GM12878 (cell line): ENCODE measurements around the gene PISD. TPM values are rescaled to one million over a fixed set of nuclear protein-coding genes. Genes with fewer than 3 reads are reported as not detected.

Source experiments
- ATAC-seq: fragments of 200-7000 bp; cut with Tn5 transposase; 3 replicates; pipeline ENCODE4 v1.9.1; 2020; ENCODE audit warnings: mild to moderate bottlenecking, moderate library complexity
- BruUV-seq: library from RNA; stranded (reverse); fragments of 400-500 nt; replicated peaks from 2 replicates; lab custom pipeline; 2021; lab: Mats Ljungman, UMichigan
- CTCF ChIA-PET: fragments of 300-600 bp; sonication (Branson Sonifier 250); formaldehyde crosslinking; extraction: SDS; loops from one replicate; lab custom pipeline; 2021; ENCODE audit warnings: inconsistent platforms; lab: Yijun Ruan, JAX
- POLR2A ChIA-PET: fragments of 350-600 bp; formaldehyde crosslinking; extraction: SDS; loops from one replicate; lab custom pipeline; 2021; ENCODE audit warnings: inconsistent platforms; lab: Charles Lee
- RAD21 ChIA-PET: fragments of 300-600 bp; sonication (Branson Sonifier 250); formaldehyde crosslinking; loops from one replicate; lab custom pipeline; 2023; ENCODE audit warnings: antibody characterized with exemption; ENCODE audit not compliant: unreplicated experiment; lab: Charles Lee
- SMC1A ChIA-PET: fragments of 300-600 bp; sonication (Branson Sonifier 250); formaldehyde crosslinking; loops from one replicate; lab custom pipeline; 2023; ENCODE audit not compliant: unreplicated experiment, uncharacterized antibody; lab: Charles Lee
- DNase-seq: peaks from one replicate; pipeline ENCODE4 v3.0.0-alpha.2; 2011; ENCODE audit warnings: low read depth, low spot score
- FAIRE-seq: peaks from 3 replicates; lab custom pipeline; 2011; peaks lifted over from hg19 to GRCh38; lab: Jason Lieb, UNC
- H2AFZ ChIP-seq: 2 replicates; pipeline ENCODE4 v1.6.0; 2011; ENCODE audit warnings: low read depth, low read length, control low read depth; ENCODE audit not compliant: control insufficient read depth
- H3K27ac ChIP-seq: 2 replicates; pipeline ENCODE4 v1.5.1; 2011; ENCODE audit warnings: control low read depth; ENCODE audit not compliant: control insufficient read depth, insufficient read depth
- H3K27me3 ChIP-seq, 2 experiments: replicated peaks in 1 of 2; 2 replicates each; pipeline versions ENCODE4 v1.6.0 to v1.6.1; 2011; ENCODE audit warnings: low read length in 1 of 2; ENCODE audit not compliant: control insufficient read depth in 2 of 2, insufficient read depth in 2 of 2
- H3K36me3 ChIP-seq, 2 experiments: 2 replicates each; pipeline ENCODE4 v1.5.1; 2011; ENCODE audit warnings: low read length in 1 of 2; ENCODE audit not compliant: control insufficient read depth in 2 of 2, insufficient read depth in 2 of 2
- H3K4me1 ChIP-seq: 2 replicates; pipeline ENCODE4 v1.6.1; 2011; ENCODE audit warnings: mild to moderate bottlenecking, low read length, moderate library complexity, mixed read lengths; ENCODE audit not compliant: control insufficient read depth, insufficient read depth
- H3K4me2 ChIP-seq: 2 replicates; pipeline ENCODE4 v1.6.0; 2011; ENCODE audit warnings: control low read depth; ENCODE audit not compliant: control insufficient read depth, insufficient read depth
- H3K4me3 ChIP-seq: fragments of 200-600 bp; sonication (generic); 2 replicates; pipeline ENCODE4 v1.5.1; 2016
- H3K79me2 ChIP-seq: 2 replicates; pipeline ENCODE4 v1.6.0; 2011; ENCODE audit warnings: low read length; ENCODE audit not compliant: control insufficient read depth, insufficient read depth
- H3K9ac ChIP-seq: 2 replicates; pipeline ENCODE4 v1.8.0; 2011; ENCODE audit warnings: low read length, control low read depth, mixed read lengths; ENCODE audit not compliant: control insufficient read depth, insufficient read depth
- H3K9me3 ChIP-seq: replicated peaks from 3 replicates; pipeline ENCODE4 v1.5.1; 2011; ENCODE audit warnings: mild to moderate bottlenecking, low read length; ENCODE audit not compliant: control insufficient read depth, insufficient read depth
- H4K20me1 ChIP-seq: 2 replicates; pipeline ENCODE4 v1.6.0; 2011; ENCODE audit not compliant: control insufficient read depth, insufficient read depth
- BHLHE40 ChIP-seq, 2 experiments: fragments of 450-650 bp in 1 of 2; IDR thresholded peaks; 2 replicates each; pipeline ENCODE4 v1.6.1; 2011 to 2017; ENCODE audit warnings: low read depth in 2 of 2, borderline replicate concordance in 1 of 2, improper control_type of control experiment in 1 of 2, low read length in 1 of 2, mild to moderate bottlenecking in 1 of 2
- HDAC6 ChIP-seq: fragments of 200-600 bp; sonication (generic); IDR thresholded peaks from one replicate; pipeline ENCODE4 v1.8.0; 2017; ENCODE audit warnings: antibody characterized with exemption; ENCODE audit not compliant: unreplicated experiment
- RAD51 ChIP-seq: fragments of 450-650 bp; IDR thresholded peaks from 2 replicates; pipeline ENCODE4 v1.6.1; 2016; ENCODE audit warnings: moderate library complexity, mild to moderate bottlenecking, inconsistent platforms
- SP1 ChIP-seq: IDR thresholded peaks from one replicate; pipeline ENCODE4 v1.6.1; 2011; ENCODE audit warnings: low read depth, low read length
- TAF1 ChIP-seq: IDR thresholded peaks from 2 replicates; pipeline ENCODE4 v1.6.1; 2011; ENCODE audit warnings: mild to moderate bottlenecking, low read depth, low read length, borderline replicate concordance
- WGBS: methylation state at CpG from one replicate; pipeline ENCODE4 v1.1.6; 2016; ENCODE audit warnings: low lambda C conversion rate; ENCODE audit not compliant: insufficient replicate concordance, insufficient coverage; ENCODE audit errors: missing lambda C conversion rate; 5-methylcytosine and 5-hydroxymethylcytosine counted together
- in situ Hi-C: fragments of 300-500 bp; cut with MboI; formaldehyde crosslinking; loops from 9 replicates; pipeline ENCODE4 v1.14.3; 2018; ENCODE audit warnings: mixed read lengths
- intact Hi-C: fragments of 100-400 bp; cut with micrococcal nuclease; formaldehyde crosslinking; loops from one replicate; pipeline ENCODE4 v1.14.2; 2022; ENCODE audit not compliant: unreplicated experiment
- polyA plus RNA-seq, 11 experiments: library from polyadenylated mRNA; depleted of rRNA in 4 of 11; unstranded in 6 of 11; stranded (reverse) in 5 of 11; fragments of >200 nt; fragmentation: Nextera tagmentation in 4 of 11; fragmentation: Illumina TruSeq in 1 of 11; extraction: Ambion mirVana in 4 of 11; extraction: Trizol in 1 of 11; gene quantifications; 1 replicate in 1 of 11; 2 replicates in 10 of 11; pipeline versions ENCODE4 v1.2.1 to v1.2.3, GENCODE V29; 2011 to 2016; ENCODE audit warnings: inconsistent platforms in 2 of 11, missing spikeins in 2 of 11, low read depth in 1 of 11
- total RNA-seq, 4 experiments: library from RNA; depleted of rRNA in 3 of 4; stranded (reverse); fragments of >200 nt in 3 of 4; fragmentation: Illumina TruSeq in 1 of 4; extraction: Trizol in 1 of 4; gene quantifications; 2 replicates each; pipeline versions ENCODE4 v1.2.1 to v1.2.3, GENCODE V29; 2013 to 2021
- TF ChIP-seq, protein P1 (sequence below): IDR thresholded peaks from 2 replicates; pipeline ENCODE4 v1.6.1; 2012; ENCODE audit warnings: low read length, inconsistent platforms

The PISD gene
- total and polyA plus RNA-seq, 10 of the 15 experiments (the other 5 are each of a cell fraction or from before 2014, with no cell fraction given): 25.8 to 62.7 (median 45.8) TPM

DNA sequence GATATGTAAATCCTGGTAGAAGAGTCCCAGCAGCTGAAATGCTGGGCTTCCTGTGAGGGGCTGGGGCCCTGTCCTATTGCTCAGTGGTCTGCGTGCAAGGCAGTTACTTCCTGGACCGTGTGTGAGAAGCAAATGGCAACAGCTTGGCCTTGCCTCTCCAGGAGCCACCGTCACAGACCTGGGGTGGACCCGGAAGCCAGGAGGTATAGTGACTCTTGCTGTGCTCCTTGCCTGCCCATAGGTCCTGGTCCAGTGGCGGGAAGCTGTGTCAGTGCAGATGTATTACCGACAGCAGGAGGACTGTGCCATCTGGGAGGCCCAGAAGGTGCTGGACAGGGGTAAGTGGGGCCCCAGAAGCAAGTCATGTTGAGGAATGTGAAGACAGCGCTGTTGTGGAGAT, 54.3 kb downstream of the PISD start:
- no peak overlapping the region for H3K4me3 ChIP-seq
- H3K4me2 ChIP-seq: no peak overlapping the region
- in situ Hi-C loops: no loop called here
- H2AFZ ChIP-seq: no peak overlapping the region
- no TSS peak for BruUV-seq
- H3K27me3 ChIP-seq: no peaks in the 10 kb centered on the region
- SMC1A ChIA-PET: no interaction called here
- intact Hi-C loops: no loop called here
- CTCF ChIA-PET: no interaction called here
- DNase-seq (no peak), FAIRE-seq (no peak), ATAC-seq (no peak)
- H3K9me3 ChIP-seq: no peaks in the 10 kb centered on the region
- WGBS: 91% methylated on average over 7 of the region's 7 CpGs
- POLR2A ChIA-PET: no interaction called here
- H3K36me3 ChIP-seq: peaks cover 14 to 33% of the 10 kb centered on the region in 2 experiments
- no peaks in the 10 kb centered on the region for H3K4me1 ChIP-seq
- H3K79me2 ChIP-seq: no peaks in the 10 kb centered on the region
- no peak overlapping the region for H3K27ac ChIP-seq
- no peaks in the 10 kb centered on the region for H4K20me1 ChIP-seq
- TF ChIP-seq RAD51 (no peak), SP1 (no peak)
- TF ChIP-seq, protein P1, sequence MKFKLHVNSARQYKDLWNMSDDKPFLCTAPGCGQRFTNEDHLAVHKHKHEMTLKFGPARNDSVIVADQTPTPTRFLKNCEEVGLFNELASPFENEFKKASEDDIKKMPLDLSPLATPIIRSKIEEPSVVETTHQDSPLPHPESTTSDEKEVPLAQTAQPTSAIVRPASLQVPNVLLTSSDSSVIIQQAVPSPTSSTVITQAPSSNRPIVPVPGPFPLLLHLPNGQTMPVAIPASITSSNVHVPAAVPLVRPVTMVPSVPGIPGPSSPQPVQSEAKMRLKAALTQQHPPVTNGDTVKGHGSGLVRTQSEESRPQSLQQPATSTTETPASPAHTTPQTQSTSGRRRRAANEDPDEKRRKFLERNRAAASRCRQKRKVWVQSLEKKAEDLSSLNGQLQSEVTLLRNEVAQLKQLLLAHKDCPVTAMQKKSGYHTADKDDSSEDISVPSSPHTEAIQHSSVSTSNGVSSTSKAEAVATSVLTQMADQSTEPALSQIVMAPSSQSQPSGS: no peak
- RAD21 ChIA-PET: no interaction called here
- no peak overlapping the region for H3K9ac ChIP-seq

DNA sequence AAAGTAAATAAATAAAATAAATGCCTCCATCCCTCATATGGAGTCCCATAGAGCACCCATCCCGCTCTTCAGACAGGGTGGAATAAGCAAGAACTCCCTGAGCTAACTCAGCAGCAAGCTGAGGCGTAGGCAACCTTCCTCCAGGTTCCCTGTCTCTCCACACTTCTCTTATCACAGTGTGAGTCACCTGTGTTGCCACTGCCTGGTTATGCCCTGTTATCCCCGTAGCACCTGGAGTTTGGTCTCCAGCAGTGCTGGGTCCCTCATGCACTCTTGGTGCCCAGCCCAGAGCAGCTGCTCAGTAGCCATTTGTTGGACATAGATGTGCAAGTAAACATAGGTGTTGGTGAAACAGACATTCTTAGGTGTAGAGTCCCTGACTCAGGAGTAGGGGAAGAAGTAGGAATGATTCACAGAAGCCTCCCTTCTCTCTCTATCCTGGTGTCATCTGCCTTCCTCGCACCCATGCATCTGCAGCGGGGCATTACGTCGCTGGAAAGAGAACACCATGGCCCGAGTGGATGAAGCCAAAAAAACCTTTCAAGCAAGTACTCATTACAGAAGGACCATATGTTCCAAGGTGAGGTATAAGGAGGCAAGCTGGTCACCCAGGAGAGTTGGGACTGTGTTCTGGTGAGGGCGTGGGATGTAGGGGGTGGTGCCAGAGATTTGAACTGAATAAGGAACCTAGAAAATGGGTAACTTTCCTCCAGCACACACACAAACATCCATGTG, 56.0 kb downstream of the PISD start:
- BruUV-seq: no TSS peak
- intact Hi-C loops (no loop called here), in situ Hi-C loops (no loop called here)
- H3K27ac ChIP-seq: no peak overlapping the region
- POLR2A ChIA-PET: interaction anchor here (1.0 kb wide), 1 partner anchor 21 kb away, joined by 3 read pairs; no protein-coding TSS in a partner anchor
- SMC1A ChIA-PET: interaction anchor here (0.6 kb wide), 1 partner anchor 190 kb away, joined by 3 read pairs; no protein-coding TSS in a partner anchor
- peaks cover 17 to 31% of the 10 kb centered on the region in 2 experiments for H3K36me3 ChIP-seq
- no peak overlapping the region for H2AFZ ChIP-seq
- H4K20me1 ChIP-seq: no peaks in the 10 kb centered on the region
- no peak overlapping the region for H3K4me2 ChIP-seq
- CTCF ChIA-PET: no interaction called here
- no peak for DNase-seq
- no peak for ATAC-seq
- FAIRE-seq: no peak
- no peaks in the 10 kb centered on the region for H3K4me1 ChIP-seq
- H3K4me3 ChIP-seq: no peak overlapping the region
- RAD21 ChIA-PET: no interaction called here
- no peak for TF ChIP-seq TAF1
- no peak for TF ChIP-seq HDAC6
- TF ChIP-seq BHLHE40 (IDR thresholded peaks at IDR 0.05; ENCODE audit: borderline replicate concordance in 1 of 2, low read depth in 2 of 2, low read length in 1 of 2): no peak
- TF ChIP-seq, all 136 proteins: peak for 0
- WGBS: over 99% methylated on average over 9 of the region's 9 CpGs
- H3K27me3 ChIP-seq: no peaks in the 10 kb centered on the region
- no peaks in the 10 kb centered on the region for H3K9me3 ChIP-seq
- H3K79me2 ChIP-seq: no peaks in the 10 kb centered on the region
- no peak overlapping the region for H3K9ac ChIP-seq
